NCI-H1694 (cell line): ENCODE results near the gene AAMP.

Source experiments
- DNase-seq: peaks from one replicate; lab custom pipeline; 2025; lab: John Stamatoyannopoulos, UW

The AAMP gene

GRCh38 chr2:218294430-218295022 is 24.6 kb upstream of the AAMP start:
- no peak for DNase-seq

GRCh38 chr2:218293715-218294429 is 23.9 kb upstream of the AAMP start:
- no peak for DNase-seq

GRCh38 chr2:218292048-218293014 is 22.4 kb upstream of the AAMP start, which contains the start of gene TMBIM1:
Gene TMBIM1, minus strand, starts transcription at chr2:218292503. Its CDS starts 10,362 bp downstream, at chr2:218282141.
- no peak for DNase-seq

GRCh38 chr2:218291318-218292047 is 21.5 kb upstream of the AAMP start:
- DNase-seq = no peak

- no peak for DNase-seq
Observed at GRCh38 chr2:218290316-218291261, 20.7 kb upstream of the AAMP start.

GRCh38 chr2:218289639-218290315 is 19.8 kb upstream of the AAMP start:
- no peak for DNase-seq

GRCh38 chr2:218286570-218287459 is 16.9 kb upstream of the AAMP start:
- DNase-seq = no peak

- peak; percentile 47 for DNase-seq
Observed at GRCh38 chr2:218285604-218286003, 15.7 kb upstream of the AAMP start.

GRCh38 chr2:218284106-218284811 is 14.3 kb upstream of the AAMP start:
- DNase-seq = no peak

GRCh38 chr2:218282173-218282991 is 12.4 kb upstream of the AAMP start:
- no peak for DNase-seq

GRCh38 chr2:218281449-218281848 is 11.5 kb upstream of the AAMP start:
- DNase-seq = no peak

GRCh38 chr2:218280260-218280870 is 10.4 kb upstream of the AAMP start:
- DNase-seq = no peak

GRCh38 chr2:218278531-218279360 is 8.8 kb upstream of the AAMP start:
- DNase-seq = no peak

GRCh38 chr2:218277921-218278320 is 8.0 kb upstream of the AAMP start:
- no peak for DNase-seq

- no peak for DNase-seq
Observed at GRCh38 chr2:218276986-218277755, 7.2 kb upstream of the AAMP start.
